CD4-positive, alpha-beta T cell treated with Interleukin-15 for 1 hour (primary cell): Measurements from ENCODE around the gene PGBD2.
A peak's percentile ranks its signal among the peaks of the same experiment; 100 is the strongest.
"Not testable (repeated sequence)": the region's sequence is repeated elsewhere in the genome, so short reads cannot be mapped to it uniquely, and the experiment has no call there.

Experiments used
- DNase-seq: peaks from one replicate; pipeline ENCODE4 v3.0.0-alpha.2; 2020

Gene PGBD2

GRCh38 chr1:248890549-248891498 lies 15.2 kb upstream of the PGBD2 start:
- no peak for DNase-seq

- DNase-seq: no peak
Observed at GRCh38 chr1:248891758-248892157, 14.3 kb upstream of the PGBD2 start.

- no peak for DNase-seq
Observed at GRCh38 chr1:248892590-248892989, 13.4 kb upstream of the PGBD2 start.

- DNase-seq: no peak
Observed at GRCh38 chr1:248894837-248895236, 11.2 kb upstream of the PGBD2 start.

- no peak for DNase-seq
Observed at GRCh38 chr1:248897412-248898337, 8.4 kb upstream of the PGBD2 start.

GRCh38 chr1:248900637-248901036 lies 5.4 kb upstream of the PGBD2 start:
- DNase-seq: no peak

- DNase-seq: no peak
Observed at GRCh38 chr1:248901578-248901977, 4.5 kb upstream of the PGBD2 start.

- no peak for DNase-seq
Observed at GRCh38 chr1:248904437-248905216, 1.4 kb upstream of the PGBD2 start.

- no peak for DNase-seq
Observed at GRCh38 chr1:248905662-248906008, 400 bp upstream of the PGBD2 start.

GRCh38 chr1:248906753-248907661 lies 972 bp downstream of the PGBD2 start:
- no peak for DNase-seq

GRCh38 chr1:248910761-248911160 lies 4.7 kb downstream of the PGBD2 start:
- DNase-seq: no peak

- DNase-seq: no peak
Observed at GRCh38 chr1:248913933-248914332, 7.9 kb downstream of the PGBD2 start.

GRCh38 chr1:248914796-248915381 lies 8.9 kb downstream of the PGBD2 start:
- DNase-seq: no peak

- DNase-seq: no peak
Observed at GRCh38 chr1:248918131-248918530, 12.1 kb downstream of the PGBD2 start.

GRCh38 chr1:248923352-248924338 lies 17.6 kb downstream of the PGBD2 start:
- DNase-seq: no peak

GRCh38 chr1:248924696-248925532 lies 18.9 kb downstream of the PGBD2 start:
- DNase-seq: peak; percentile 60

GRCh38 chr1:248925859-248926258 lies 19.8 kb downstream of the PGBD2 start:
- not testable (repeated sequence) for DNase-seq

- DNase-seq: no peak
Observed at GRCh38 chr1:248926401-248927182, 20.6 kb downstream of the PGBD2 start.
